HG02642 (cell line): ENCODE results near the gene DLG3.
"Not testable (repeated sequence)": the region's sequence is repeated elsewhere in the genome, so short reads cannot be mapped to it uniquely, and the experiment has no call there.

ENCODE experiments used
- ATAC-seq: cut with Tn5 transposase; IDR thresholded peaks from one replicate; pipeline ENCODE4 v1.9.1; 2021; ENCODE audit warnings: mild to moderate bottlenecking; ENCODE audit not compliant: unreplicated experiment, poor library complexity

The DLG3 gene

GRCh38 chrX:70508296-70508911 lies 63.8 kb downstream of the DLG3 start:
- peak; percentile 39 for ATAC-seq

DNA sequence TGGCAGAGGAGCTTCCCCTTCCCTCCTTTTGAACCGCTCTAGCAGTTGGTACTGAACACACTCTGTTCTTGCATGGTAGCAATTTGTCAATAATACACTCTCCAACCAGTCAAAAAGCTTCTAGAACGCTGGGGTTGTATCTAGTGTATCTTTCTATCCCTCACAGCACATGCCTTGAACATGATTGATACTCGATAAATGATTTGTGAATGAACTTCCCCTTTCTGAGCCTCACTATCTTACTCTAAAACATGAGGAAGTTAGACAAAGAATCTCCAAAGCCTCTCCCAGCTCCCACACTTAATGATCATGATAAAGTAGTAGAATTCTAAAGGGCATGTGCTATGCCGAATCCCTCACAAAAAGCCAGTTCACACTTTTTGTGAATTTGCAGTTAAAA lies 64.4 kb downstream of the DLG3 start:
- no peak for ATAC-seq

GRCh38 chrX:70515270-70515669 lies 70.6 kb downstream of the DLG3 start:
- ATAC-seq, result not testable (repeated sequence)

GRCh38 chrX:70515692-70516091 lies 71.1 kb downstream of the DLG3 start:
- not testable (repeated sequence) for ATAC-seq

GRCh38 chrX:70525733-70526132 lies 81.1 kb downstream of the DLG3 start:
- ATAC-seq, result no peak

DNA sequence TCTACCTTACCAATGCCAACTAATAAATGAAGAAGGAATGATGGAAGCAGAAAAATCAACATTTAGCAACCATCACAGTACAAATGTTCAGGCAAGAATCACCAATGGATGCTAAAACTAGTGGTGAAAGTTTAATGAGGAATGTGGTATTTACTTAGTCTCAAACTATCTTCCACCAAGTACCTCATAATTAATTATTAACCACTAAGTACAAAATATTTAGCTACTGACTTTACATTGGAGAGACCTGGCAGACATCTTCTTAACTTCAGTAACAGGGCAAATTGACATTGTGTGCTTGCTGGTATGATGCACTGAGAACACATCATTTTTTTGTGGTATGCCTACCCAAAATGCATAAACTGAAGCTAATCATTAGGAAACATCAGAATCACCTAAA lies 82.4 kb downstream of the DLG3 start:
- ATAC-seq, result no peak

- no peak for ATAC-seq
Observed at GRCh38 chrX:70527610-70528345, 83.1 kb downstream of the DLG3 start.

DNA sequence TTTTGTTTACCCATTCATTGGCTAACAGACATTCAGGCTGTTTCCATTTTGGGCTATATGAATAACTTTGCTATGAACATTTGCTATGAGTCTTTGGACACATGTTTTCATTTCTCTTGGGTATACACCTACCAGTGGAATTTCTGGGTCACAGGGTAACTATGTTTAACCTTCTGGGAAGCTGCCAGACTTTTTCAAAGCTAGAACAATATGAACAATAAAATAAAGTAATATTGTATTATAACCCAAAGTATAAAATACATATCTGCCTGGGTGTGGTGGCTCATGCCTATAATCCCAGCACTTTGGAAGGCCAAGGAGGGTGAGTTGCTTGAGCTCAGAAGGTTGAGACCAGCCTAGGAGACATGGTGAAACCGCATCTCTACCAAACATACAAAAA lies 90.6 kb downstream of the DLG3 start:
- no peak for ATAC-seq

DNA sequence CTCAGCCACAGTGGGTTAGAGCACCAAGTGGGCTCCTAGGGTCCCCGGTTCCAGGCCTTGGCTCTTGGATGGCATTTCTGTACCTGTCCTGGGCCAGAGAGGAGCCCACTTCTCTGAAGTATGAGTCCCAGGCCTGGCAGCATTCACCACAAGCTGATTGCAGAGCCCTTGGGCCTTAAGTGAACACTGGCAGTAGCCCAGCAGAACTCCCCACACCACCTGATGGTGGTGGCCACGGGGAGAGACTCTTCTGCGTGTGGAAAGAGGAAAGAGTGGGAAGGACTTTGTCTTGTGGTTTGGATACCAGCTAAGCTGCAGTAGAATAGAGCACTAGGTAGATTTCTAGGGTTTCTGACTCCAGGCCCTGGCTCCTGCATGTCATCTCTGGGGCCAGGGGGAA lies 104.8 kb downstream of the DLG3 start:
- no peak for ATAC-seq

DNA sequence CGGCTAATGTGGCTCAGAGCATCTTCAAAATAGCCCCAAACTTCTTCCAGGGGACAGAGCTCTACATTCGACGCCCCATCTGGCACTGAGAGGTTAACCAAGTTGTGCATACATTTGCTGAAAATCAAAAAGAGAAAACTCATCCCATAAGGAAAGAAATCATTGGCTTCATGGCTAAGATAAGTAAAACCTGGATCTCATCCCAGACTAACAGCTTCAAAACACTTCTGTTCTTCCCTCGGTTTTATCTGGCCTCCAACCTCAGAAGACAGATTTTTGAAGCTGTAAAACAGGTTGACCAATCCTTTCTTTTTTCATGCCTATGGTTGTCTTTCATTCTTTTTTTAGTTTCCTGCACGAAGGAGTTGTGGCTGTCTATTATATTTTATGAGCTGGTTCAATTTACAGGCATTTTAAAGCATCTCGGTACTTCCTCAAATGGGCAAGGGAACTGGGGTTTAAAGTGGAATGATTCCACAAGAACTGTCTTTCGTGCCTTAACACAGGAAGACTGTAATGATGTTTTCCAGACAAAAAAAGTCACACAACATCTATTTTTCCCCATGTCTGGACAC lies 107.6 kb downstream of the DLG3 start:
- no peak for ATAC-seq

- ATAC-seq, result no peak
Observed at GRCh38 chrX:70553516-70553915, 108.9 kb downstream of the DLG3 start.

DNA sequence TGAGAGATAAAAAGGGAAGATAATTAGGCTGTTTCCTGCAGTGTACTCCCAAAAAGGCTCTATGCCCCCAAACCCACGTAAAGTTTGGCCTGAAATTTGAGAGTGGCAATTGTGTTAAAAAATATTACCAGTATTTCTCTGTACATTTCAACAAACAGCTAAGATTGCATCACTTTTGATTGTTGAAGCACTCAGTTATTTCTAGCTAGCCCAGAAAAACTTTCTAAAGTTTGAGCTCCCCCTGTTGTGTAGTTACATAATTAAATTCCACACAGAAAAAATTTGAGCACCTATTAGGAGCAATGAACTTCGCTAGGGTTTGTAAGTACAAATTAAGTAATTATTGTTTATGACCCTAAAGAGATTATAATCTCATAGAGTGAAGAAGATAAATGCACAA lies 109.4 kb downstream of the DLG3 start:
- ATAC-seq, result no peak

DNA sequence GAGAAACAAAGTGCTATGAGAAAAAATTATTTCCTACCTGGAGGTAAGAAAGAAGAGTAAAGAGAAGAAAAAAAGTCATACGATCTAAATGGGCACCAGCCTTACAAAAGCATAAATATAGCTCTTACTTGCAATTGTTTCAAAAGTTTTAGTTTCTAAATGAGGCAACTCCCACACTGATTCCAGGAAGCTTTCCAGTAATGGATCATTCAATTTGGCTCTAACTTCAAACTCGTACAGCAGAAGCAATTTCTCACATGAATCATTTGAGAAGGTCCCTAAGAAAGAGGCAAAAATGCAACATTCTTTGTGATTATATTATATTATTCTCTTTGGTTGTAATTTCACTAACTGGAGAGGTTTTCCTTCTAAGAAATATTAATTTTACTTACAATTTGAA lies 109.9 kb downstream of the DLG3 start:
- ATAC-seq, result no peak

GRCh38 chrX:70554948-70555347 lies 110.3 kb downstream of the DLG3 start:
- no peak for ATAC-seq
